ENCODE measurements around the gene ART5. TPM values are rescaled to one million over a fixed set of nuclear protein-coding genes. Genes with fewer than 3 reads are reported as not detected.
A peak's percentile ranks its signal among the peaks of the same experiment; 100 is the strongest.
"Not testable (repeated sequence)": the region's sequence is repeated elsewhere in the genome, so short reads cannot be mapped to it uniquely, and the experiment has no call there.

The ART5 gene
- total RNA-seq, 1 donor, result 0.81 TPM

DNA sequence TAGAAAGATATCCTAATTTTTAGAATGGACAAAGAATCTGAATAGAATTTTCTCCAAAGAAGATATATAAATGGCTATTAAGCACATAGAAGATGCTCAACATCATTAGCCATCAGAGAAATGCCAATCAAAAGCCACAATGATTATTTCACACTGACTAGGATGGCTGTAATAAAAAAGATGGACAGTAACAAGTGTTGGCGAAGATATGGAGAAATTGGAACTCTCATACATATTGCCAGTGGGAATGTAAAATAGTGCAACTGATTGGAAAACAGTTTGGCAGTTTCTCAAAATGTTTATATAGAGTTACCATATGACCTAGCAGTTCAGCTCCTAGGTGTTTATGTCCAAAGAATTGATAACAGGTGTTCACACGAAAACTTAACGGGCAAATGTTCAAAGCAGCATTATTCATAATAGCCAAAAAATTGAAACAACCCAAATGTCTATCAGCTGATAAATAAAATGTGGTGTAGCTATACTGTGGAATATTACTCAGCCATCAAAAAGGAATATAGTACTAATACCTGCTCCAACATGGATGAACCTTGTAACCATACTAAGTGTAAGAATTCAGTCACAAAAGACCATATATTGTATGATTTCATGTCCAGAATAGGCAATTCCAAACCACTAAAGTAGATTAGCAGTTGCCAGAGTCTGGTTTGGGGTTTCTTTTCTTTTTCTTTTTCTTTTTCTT, 29.7 kb downstream of the ART5 start:
- no peak overlapping the region for H3K4me3 ChIP-seq (ENCODE audit: low read depth, low read length)
- TF ChIP-seq, protein P1, sequence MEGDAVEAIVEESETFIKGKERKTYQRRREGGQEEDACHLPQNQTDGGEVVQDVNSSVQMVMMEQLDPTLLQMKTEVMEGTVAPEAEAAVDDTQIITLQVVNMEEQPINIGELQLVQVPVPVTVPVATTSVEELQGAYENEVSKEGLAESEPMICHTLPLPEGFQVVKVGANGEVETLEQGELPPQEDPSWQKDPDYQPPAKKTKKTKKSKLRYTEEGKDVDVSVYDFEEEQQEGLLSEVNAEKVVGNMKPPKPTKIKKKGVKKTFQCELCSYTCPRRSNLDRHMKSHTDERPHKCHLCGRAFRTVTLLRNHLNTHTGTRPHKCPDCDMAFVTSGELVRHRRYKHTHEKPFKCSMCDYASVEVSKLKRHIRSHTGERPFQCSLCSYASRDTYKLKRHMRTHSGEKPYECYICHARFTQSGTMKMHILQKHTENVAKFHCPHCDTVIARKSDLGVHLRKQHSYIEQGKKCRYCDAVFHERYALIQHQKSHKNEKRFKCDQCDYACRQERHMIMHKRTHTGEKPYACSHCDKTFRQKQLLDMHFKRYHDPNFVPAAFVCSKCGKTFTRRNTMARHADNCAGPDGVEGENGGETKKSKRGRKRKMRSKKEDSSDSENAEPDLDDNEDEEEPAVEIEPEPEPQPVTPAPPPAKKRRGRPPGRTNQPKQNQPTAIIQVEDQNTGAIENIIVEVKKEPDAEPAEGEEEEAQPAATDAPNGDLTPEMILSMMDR (IDR thresholded peaks at IDR 0.05; ENCODE audit: insufficient read depth, low read length), result no peak
- no peak for DNase-seq (ENCODE audit: low read depth)

DNA sequence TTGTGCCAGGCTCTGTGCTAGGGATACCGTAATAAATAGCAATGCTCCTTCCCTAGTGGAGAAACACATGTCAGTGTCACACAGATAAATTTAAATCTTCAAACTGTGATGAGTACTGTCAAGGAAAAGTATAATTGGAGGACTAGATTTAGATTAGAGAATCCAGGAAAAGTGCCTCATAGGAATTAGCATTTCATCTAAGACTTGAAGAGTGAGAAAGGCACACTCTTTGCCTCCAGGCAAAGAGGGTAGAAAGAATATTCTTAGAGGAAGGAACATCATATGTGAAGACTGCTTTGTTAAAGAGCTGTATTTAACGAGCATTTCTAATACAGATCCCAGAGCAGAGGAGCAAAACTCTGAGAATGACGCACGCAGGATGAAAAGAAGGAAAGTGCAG, 30.9 kb downstream of the ART5 start:
- DNase-seq (ENCODE audit: low read depth), result no peak
- TF ChIP-seq, protein P1 (IDR thresholded peaks at IDR 0.05; ENCODE audit: insufficient read depth, low read length), result no peak
- H3K4me3 ChIP-seq (ENCODE audit: low read depth, low read length), result no peak overlapping the region

DNA sequence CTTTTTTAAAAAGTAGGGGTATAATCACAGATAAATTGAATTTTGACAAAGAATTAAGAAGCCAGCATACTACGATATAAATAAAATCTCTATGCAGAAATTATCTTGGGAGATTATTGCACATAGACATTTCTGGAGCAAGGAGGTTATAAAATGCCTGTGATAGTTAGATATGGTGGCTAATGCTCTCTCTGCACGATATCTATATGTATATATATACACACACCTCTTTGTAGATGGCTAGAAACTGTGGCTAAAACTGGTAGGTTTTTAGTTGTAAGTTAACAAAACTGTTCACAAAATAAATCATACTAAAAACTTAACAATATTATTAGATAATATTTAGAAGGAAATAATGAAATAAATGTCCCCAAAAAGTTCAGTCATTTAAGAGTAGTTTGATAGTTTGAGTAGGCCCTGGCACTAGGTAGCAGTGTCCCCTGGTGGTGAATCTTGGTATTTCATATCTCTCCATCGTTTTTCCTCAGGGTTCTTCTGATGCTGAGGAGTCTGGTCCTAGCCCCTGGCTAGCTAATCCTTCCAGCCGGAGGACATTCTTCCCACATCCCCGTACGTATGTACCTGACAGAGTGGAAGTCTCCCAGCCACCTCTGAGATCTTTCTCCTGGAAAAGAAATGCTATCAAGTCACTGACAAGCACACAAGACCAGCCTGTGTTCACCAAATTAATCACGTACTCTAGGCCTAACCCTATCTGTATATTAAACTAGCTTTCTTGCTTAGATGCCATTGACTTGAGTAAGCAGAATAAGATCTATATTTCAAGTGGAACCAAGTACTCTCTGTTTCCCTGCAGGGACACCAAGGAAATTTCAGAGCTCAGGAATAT, 32.2 kb downstream of the ART5 start:
- TF ChIP-seq, protein P1 (IDR thresholded peaks at IDR 0.05; ENCODE audit: insufficient read depth, low read length), result peak; percentile 92
- DNase-seq (ENCODE audit: low read depth), result peak; percentile 55
- H3K4me3 ChIP-seq (ENCODE audit: low read depth, low read length), result no peak overlapping the region

DNA sequence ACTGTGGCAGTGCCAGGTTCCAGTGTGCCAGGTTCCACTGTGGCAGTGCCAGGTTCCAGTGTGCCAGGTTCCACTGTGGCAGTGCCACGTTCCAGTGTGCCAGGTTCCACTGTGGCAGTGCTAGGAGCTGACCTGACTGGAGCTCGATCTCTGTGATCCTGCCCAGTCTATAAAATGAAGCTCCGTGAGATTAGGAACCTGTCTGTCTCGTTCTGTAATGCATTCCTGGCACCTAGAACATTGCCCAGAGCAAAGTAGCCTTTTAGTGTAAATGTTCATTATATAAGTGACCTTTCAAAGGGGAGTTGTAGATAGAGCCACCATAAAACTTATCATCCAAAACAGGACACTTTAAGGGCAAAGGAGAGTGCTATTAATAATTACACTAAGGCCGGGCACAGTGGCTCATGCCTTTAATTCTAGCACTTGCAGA, 36.0 kb downstream of the ART5 start:
- DNase-seq (ENCODE audit: low read depth), result no peak
- TF ChIP-seq, protein P1 (IDR thresholded peaks at IDR 0.05; ENCODE audit: insufficient read depth, low read length), result no peak
- H3K4me3 ChIP-seq (ENCODE audit: low read depth, low read length), result no peak overlapping the region

DNA sequence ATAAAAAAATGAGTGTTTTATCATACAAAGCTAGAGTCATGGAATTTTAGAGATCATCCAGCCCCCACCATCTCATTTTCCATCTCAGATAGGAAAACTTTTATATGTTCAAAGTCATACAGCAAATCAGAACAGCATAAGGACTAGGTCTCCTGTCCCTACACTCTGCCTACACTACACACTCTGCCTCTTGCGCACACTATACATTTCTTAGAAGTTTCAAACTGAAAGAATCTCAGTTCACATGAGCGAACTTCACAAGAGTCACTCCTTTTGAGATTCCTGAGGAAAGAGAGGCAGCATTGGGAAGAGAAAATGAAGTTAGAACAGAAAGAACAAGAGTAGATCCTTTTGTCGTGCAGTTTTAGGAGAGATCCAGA, 36.5 kb downstream of the ART5 start:
- H3K4me3 ChIP-seq (ENCODE audit: low read depth, low read length), result no peak overlapping the region
- TF ChIP-seq, protein P1 (IDR thresholded peaks at IDR 0.05; ENCODE audit: insufficient read depth, low read length), result no peak
- no peak for DNase-seq (ENCODE audit: low read depth)

DNA sequence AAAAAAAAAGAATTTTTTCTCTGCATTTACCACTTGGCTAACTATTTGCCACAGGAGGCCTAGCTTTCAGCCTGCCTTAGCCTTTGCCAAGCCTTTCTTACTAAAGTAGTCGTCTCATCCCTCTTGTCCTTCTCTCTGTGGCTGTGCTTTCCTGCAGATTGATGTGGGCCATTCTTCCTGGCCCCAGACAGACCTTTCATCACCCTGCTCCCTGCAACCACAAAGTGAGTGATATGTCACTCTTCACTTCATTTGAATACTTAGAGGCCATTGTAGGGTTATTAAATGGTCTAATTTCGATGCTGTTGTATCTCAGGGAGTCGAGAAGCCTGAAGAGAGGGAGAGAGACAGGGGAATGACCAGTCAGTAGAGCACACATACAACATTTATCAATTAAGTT, 37.6 kb downstream of the ART5 start:
- no peak for DNase-seq (ENCODE audit: low read depth)
- TF ChIP-seq, protein P1 (IDR thresholded peaks at IDR 0.05; ENCODE audit: insufficient read depth, low read length), result no peak
- H3K4me3 ChIP-seq (ENCODE audit: low read depth, low read length), result no peak overlapping the region

DNA sequence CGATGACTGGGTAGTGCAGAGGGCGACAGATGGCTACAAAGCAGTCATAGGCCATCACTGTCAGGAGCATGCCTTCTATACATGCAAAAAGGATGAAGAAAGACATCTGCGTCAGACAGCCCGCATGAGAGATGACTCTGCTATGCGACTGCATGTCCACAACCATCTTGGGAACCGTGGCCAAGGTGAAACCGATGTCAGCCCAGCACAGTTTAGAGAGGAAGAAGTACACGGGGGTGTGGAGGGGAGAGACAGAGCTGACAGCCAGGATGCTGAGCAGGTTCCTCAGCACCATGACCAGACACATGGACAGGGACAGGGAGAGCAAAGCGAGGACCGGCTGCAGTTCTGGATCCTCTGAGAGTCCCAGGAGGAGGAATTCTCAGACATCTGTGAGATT, 41.6 kb downstream of the ART5 start:
- not testable (repeated sequence) for H3K4me3 ChIP-seq (ENCODE audit: low read depth, low read length); DNase-seq (ENCODE audit: low read depth)

DNA sequence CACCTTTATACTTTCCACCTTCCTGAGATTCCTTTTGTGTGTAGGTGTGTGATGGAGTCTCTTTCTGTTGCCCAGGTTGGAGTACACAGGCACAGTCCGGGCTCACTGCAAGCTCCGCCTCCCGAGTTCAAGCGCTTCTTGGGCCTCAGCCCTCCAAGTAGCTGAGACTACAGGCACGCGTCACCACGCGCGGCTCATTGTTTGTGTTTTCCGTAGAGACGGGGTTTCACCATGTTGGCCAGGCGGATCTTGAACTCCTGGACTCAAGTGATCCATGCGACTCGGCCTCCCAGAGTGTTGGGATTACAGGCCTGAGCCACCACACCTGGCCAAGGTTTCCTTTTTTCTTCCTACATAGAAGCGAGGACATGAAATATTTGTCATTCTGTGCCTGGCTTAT, 44.0 kb downstream of the ART5 start:
- not testable (repeated sequence) for H3K4me3 ChIP-seq (ENCODE audit: low read depth, low read length); DNase-seq (ENCODE audit: low read depth)

DNA sequence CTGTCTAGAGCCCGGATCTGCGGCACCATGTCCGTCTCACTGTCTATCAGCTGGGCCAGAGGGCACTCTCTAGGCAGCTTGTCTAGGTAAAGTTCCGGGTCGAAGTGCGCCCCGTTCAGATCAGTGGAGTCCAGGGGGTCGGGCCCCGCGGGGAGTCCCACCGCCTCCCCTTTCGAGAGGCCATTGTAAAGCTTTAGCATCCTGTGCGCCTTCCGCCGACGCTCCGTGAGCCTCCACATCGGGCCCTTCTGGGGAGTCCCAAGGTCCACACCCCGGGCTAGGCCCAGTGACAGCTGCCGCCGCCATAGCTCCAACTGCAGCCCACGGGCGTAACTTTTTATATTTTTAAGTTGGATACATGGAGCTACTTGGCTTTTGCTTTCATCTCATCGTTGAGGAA, 50.5 kb downstream of the ART5 start:
- not testable (repeated sequence) for DNase-seq (ENCODE audit: low read depth); H3K4me3 ChIP-seq (ENCODE audit: low read depth, low read length)

DNA sequence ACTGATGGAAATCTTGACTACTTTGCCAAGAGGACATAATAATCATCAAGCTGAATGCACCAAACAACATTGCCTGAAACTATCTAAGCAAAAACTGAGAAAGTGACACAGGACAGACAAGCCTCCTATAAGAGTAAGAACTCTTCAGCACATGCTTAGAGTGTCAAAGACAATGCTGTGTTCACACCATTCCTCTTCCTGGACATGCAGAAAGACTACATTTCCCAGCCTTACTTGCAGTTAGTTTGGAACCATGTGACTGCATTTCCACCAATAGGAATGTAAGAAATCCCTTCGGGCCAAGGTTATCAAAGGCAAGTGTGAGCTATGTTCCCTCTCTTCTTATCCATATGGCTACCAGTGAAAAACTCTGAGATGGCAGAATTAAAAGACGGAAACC, 51.6 kb downstream of the ART5 start:
- not testable (repeated sequence) for DNase-seq (ENCODE audit: low read depth); H3K4me3 ChIP-seq (ENCODE audit: low read depth, low read length)

DNA sequence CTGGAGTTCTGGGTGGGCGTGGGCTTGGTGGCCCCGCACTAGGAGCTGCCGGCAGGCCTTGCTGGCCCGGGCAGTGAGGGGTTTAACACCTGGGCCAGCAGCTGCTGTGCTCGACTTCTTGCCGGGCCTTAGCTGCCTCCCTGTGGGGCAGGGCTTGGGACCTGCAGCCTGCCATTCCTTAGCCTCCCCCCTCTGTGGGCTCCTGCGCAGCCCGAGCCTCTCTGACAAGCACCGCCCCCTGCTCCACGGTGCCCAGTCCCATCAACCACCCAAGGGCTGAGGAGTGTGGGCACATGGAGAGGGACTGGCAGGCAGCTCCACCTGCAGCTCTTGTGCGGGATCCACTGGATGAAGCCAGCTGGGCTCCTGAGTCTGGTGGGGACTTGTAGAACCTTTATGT, 53.0 kb downstream of the ART5 start:
- H3K4me3 ChIP-seq (ENCODE audit: low read depth, low read length); DNase-seq (ENCODE audit: low read depth): not testable (repeated sequence)
